ENCODE data around the gene CRACR2A. TPM values are rescaled to one million over a fixed set of nuclear protein-coding genes. Genes with fewer than 3 reads are reported as not detected.

The CRACR2A gene
- total RNA-seq, 1 donor from 2014 or later = 30.0 TPM

DNA sequence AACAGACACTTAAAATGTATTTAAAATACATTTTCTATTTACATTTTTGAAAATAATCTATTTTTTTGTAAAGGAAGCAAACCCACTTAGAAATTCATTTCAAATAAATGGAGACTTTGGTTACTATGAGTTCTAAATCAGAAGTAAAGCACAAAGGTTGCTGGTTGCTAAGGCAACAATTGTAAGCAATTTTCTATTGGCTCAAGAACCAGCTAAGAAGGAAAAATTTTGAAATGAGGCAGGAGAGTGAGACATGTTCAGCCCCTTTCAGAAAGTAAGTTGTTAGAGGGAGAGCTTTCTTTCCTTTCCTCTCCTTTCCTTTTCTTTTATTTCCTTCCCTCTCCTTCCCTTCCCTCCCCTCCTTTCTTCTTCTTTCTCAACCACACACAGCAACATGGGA, 181.2 kb downstream of the CRACR2A start:
- no peak overlapping the region for H3K4me3 Mint-ChIP-seq
- H3K27me3 Mint-ChIP-seq (ENCODE audit: insufficient read depth) = peaks cover 28% of the 10 kb centered on the region
- no peaks in the 10 kb centered on the region for H3K9me3 Mint-ChIP-seq
- no peaks in the 10 kb centered on the region for H3K36me3 Mint-ChIP-seq (ENCODE audit: low read depth)
- DNase-seq (ENCODE audit: low spot score) = no peak
- intact Hi-C loops (cut with micrococcal nuclease) = no loop called here
- H3K27ac Mint-ChIP-seq = no peak overlapping the region
- H3K4me1 Mint-ChIP-seq (ENCODE audit: low read depth) = no peaks in the 10 kb centered on the region

DNA sequence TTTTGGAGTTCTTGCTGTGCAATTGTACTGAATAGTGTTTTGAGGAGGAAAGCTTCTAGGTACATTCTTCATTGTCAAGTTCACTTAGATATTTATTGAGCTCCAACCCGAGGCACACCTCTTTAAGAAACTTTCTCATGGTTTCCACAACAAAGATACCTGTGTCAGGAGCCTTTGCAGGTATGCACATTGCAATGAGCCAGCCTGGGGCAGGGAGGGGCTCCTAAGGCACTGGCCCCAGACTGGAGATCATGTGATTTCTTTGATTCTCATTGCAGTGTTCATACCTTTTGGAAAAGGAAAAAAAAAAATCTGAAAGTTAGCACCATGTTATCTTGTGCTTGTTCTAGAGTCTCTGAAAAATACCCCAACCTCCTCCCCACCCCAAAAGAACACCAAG, 181.6 kb downstream of the CRACR2A start:
- Mint-ChIP-seq H3K4me1 (ENCODE audit: low read depth) (no peaks in the 10 kb centered on the region), H3K4me3 (no peak overlapping the region), H3K27ac (no peak overlapping the region), H3K36me3 (ENCODE audit: low read depth) (no peaks in the 10 kb centered on the region), H3K27me3 (ENCODE audit: insufficient read depth) (peaks cover 28% of the 10 kb centered on the region), H3K9me3 (no peaks in the 10 kb centered on the region)
- intact Hi-C loops (cut with micrococcal nuclease) = no loop called here
- DNase-seq (ENCODE audit: low spot score) = no peak

DNA sequence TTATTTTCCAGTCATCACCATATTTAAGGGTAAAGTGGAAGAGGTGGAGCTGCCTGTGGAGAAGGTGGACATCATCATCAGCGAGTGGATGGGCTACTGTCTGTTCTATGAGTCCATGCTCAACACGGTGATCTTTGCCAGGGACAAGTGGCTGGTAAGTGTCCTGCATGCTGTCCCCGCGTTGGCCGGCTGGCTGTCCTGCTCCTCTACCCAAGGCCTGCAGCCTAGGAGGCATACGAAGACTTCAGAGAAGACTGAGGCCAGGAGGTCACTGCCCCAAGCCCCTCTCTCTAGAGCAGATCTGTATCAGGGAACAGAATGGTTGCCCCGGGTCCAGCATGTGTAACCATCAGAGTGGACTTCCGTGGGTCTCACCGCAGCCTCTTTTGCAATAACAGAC, 184.2 kb downstream of the CRACR2A start:
- H3K27ac Mint-ChIP-seq = no peak overlapping the region
- DNase-seq (ENCODE audit: low spot score) = no peak
- H3K9me3 Mint-ChIP-seq = no peaks in the 10 kb centered on the region
- H3K4me1 Mint-ChIP-seq (ENCODE audit: low read depth) = no peaks in the 10 kb centered on the region
- H3K36me3 Mint-ChIP-seq (ENCODE audit: low read depth) = no peaks in the 10 kb centered on the region
- peaks cover 26% of the 10 kb centered on the region for H3K27me3 Mint-ChIP-seq (ENCODE audit: insufficient read depth)
- intact Hi-C loops (cut with micrococcal nuclease) = no loop called here
- H3K4me3 Mint-ChIP-seq = no peak overlapping the region

DNA sequence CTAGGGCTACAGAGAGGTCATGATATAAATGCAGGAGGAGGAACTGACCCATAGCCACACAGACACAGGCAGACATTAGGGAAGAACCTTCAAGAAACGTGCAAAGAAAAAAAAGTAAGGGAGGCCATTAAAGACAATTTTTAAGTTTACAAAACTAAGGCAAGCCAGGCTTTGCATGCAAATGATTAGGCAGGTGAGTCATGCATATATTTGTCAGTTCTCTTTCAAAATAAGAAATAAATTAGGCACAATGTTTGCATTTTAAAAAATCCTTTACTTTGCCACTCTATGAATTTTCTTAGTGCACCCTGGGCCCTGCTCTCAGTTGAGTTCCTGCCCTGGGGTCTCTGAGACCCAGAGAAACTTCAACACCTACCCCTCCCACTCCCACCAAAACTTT, 186.9 kb downstream of the CRACR2A start:
- H3K27ac Mint-ChIP-seq = no peak overlapping the region
- no peaks in the 10 kb centered on the region for H3K36me3 Mint-ChIP-seq (ENCODE audit: low read depth)
- peaks cover 18% of the 10 kb centered on the region for H3K27me3 Mint-ChIP-seq (ENCODE audit: insufficient read depth)
- no peaks in the 10 kb centered on the region for H3K9me3 Mint-ChIP-seq
- no peak overlapping the region for H3K4me3 Mint-ChIP-seq
- no peak for DNase-seq (ENCODE audit: low spot score)
- intact Hi-C loops (cut with micrococcal nuclease) = no loop called here
- no peaks in the 10 kb centered on the region for H3K4me1 Mint-ChIP-seq (ENCODE audit: low read depth)

Other genes with a start within 250 kb of the CRACR2A start
- gene PARP11, start 120.3 kb upstream of the CRACR2A start, total RNA-seq = 13.2 and 13.9 TPM in 2 replicates

Measured in activated T-helper 1 cell treated with anti-CD3 and anti-CD28 coated beads, Interleukin-12 subunit alpha, Interleukin-12 subunit beta, Interleukin-2, Interleukin-4 antibody, amounts not matched to agents 30 ng/mL and 10 ng/mL and 1 ng/mL, durations not matched to agents 14 hours and 24 hours and 36 hours (primary cell).